Gastrocnemius medialis (tissue), 4 donors: ENCODE data around the gene MTM1.

Experiments
- CTCF ChIP-seq, 5 experiments: fragments of 450-650 bp in 3 of 5; fragments of 200-600 bp in 2 of 5; sonication (generic) in 2 of 5; IDR thresholded peaks in 4 of 5; conservative IDR thresholded peaks in 1 of 5; 1 replicate in 4 of 5; 2 replicates in 1 of 5; pipeline ENCODE4 v1.5.1; 2016 to 2019; ENCODE audit warnings: antibody characterized with exemption in 5 of 5, mild to moderate bottlenecking in 3 of 5, moderate library complexity in 3 of 5
- POLR2A ChIP-seq, 2 donors: fragments of 450-650 bp; IDR thresholded peaks; one replicate each; pipeline ENCODE4 v1.6.1; 2017; ENCODE audit warnings: antibody characterized with exemption in 2 of 2, mild to moderate bottlenecking in 2 of 2, moderate library complexity in 2 of 2

DNA sequence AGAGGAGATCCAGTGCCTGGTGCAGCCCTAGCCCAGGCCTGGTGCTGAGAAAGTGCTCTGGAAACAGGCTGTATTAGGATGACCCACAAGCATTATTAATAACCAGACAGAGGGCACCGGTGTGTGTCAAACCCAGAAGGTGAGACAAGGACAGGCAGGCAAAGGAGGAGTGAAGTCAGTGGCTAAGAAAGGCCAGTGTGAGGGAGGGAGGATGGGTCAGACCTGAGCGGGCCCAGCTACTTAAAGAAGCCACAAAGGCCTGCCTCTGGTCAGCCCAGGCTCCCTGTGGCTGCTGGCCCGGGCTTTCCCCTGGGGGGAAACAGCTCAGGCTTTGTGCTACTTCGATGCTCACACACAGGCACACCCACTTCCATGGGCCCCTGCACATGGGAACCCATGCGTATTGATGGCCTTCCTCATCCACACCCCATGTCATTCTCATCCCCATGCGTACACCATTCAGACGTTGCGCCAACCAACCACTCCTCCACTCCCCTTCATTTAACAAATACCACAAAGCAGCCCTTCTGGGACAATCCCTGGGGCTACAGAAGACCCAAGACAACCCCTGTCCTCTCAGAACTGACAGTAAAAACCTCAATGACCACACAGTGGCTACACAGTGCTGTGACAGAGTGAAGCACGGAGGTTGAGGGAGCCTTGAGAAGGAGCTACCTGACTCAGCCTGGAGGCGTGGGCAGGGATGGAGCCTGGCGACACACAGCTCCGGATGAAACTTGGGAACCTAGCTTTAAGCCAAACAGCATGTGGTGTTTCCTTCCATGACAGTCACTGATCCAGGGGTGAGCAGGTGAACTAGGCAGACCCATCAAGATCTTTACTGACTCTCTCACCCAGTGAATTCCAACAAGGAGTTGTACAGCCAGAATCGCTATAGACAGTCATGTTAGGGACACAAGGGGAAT, 24.9 kb upstream of the MTM1 start:
- TF ChIP-seq POLR2A (IDR thresholded peaks at IDR 0.05) (no peak), CTCF (IDR thresholded peaks at IDR 0.05 in 4 of 5, conservative IDR thresholded peaks at IDR 0.05 in 1 of 5) (no peak)
